Fibroblast of lung (primary cell): ENCODE measurements around the gene SURF4. TPM values are rescaled to one million over a fixed set of nuclear protein-coding genes. Genes with fewer than 3 reads are reported as not detected.
A peak's percentile ranks its signal among the peaks of the same experiment; 100 is the strongest.

Experiments used
- DNase-seq, 2 donors: peaks; one replicate each; pipeline versions ENCODE4 v3.0.0 to v3.0.0-alpha.2; 2010; ENCODE audit warnings: low read depth in 2 of 2
- H2AFZ ChIP-seq: 2 replicates; pipeline ENCODE4 v1.5.1; 2012; ENCODE audit warnings: low read length, control low read depth, inconsistent platforms
- H3K27ac ChIP-seq: 2 replicates; pipeline ENCODE4 v1.5.1; 2011; ENCODE audit warnings: low read length, control low read depth; ENCODE audit not compliant: insufficient read depth
- H3K27me3 ChIP-seq: 2 replicates; pipeline ENCODE4 v1.5.1; 2011; ENCODE audit warnings: mild to moderate bottlenecking, low read length; ENCODE audit not compliant: control insufficient read depth, insufficient read depth
- H3K36me3 ChIP-seq: 2 replicates; pipeline ENCODE4 v1.5.1; 2011; ENCODE audit warnings: low read length; ENCODE audit not compliant: control insufficient read depth, insufficient read depth
- H3K4me1 ChIP-seq: 2 replicates; pipeline ENCODE4 v1.5.1; 2011; ENCODE audit warnings: low read length; ENCODE audit not compliant: control insufficient read depth, insufficient read depth; ENCODE audit errors: extremely low read depth
- H3K4me2 ChIP-seq: 2 replicates; pipeline ENCODE4 v1.5.1; 2011; ENCODE audit warnings: low read length, control low read depth; ENCODE audit not compliant: insufficient read depth; ENCODE audit errors: extremely low read depth
- H3K4me3 ChIP-seq, 4 experiments: fragments of 200-600 bp in 1 of 4; sonication (generic) in 1 of 4; replicated peaks in 1 of 4; 2 replicates each; pipeline ENCODE4 v1.5.1; 2011 to 2016; ENCODE audit warnings: low read length in 4 of 4, low read depth in 3 of 4, mild to moderate bottlenecking in 3 of 4, control low read depth in 2 of 4, inconsistent platforms in 1 of 4, mixed read lengths in 1 of 4; ENCODE audit not compliant: insufficient read depth in 1 of 4; ENCODE audit errors: control extremely low read depth in 1 of 4
- H3K79me2 ChIP-seq: 2 replicates; pipeline ENCODE4 v1.5.1; 2012; ENCODE audit warnings: mild to moderate bottlenecking, low read length, inconsistent platforms; ENCODE audit not compliant: control insufficient read depth, insufficient read depth
- H3K9ac ChIP-seq: 2 replicates; pipeline ENCODE4 v1.5.1; 2011; ENCODE audit warnings: mild to moderate bottlenecking, low read length, control low read depth; ENCODE audit not compliant: insufficient read depth
- H3K9me3 ChIP-seq: 2 replicates; pipeline ENCODE4 v1.5.1; 2012; ENCODE audit warnings: low read depth, low read length; ENCODE audit not compliant: control insufficient read depth, insufficient read depth
- H4K20me1 ChIP-seq: 2 replicates; pipeline ENCODE4 v1.5.1; 2011; ENCODE audit warnings: low read length; ENCODE audit not compliant: control insufficient read depth, insufficient read depth; ENCODE audit errors: extremely low read depth
- EZH2 ChIP-seq: IDR thresholded peaks from 2 replicates; pipeline ENCODE4 v1.5.1; 2012; ENCODE audit warnings: low read length, control low read depth, mild to moderate bottlenecking; ENCODE audit errors: missing control alignments
- polyA plus RNA-seq, 2 donors: library from polyadenylated mRNA; depleted of rRNA in 1 of 2; stranded (reverse) in 1 of 2; unstranded in 1 of 2; fragments of >200 nt; gene quantifications; 2 replicates each; pipeline ENCODE4 v1.2.1, GENCODE V29; 2011 to 2012; ENCODE audit warnings: missing spikeins in 1 of 2
- total RNA-seq: library from RNA; depleted of rRNA; stranded (reverse); fragments of >200 nt; gene quantifications from 2 replicates; pipeline ENCODE4 v1.2.1, GENCODE V29; 2014
- TF ChIP-seq, protein P1 (sequence below), 2 donors: IDR thresholded peaks in 1 of 2; conservative IDR thresholded peaks in 1 of 2; 1 replicate in 1 of 2; 2 replicates in 1 of 2; pipeline ENCODE4 v1.5.1; 2011 to 2012; ENCODE audit warnings: low read length in 2 of 2, control low read depth in 1 of 2, inconsistent platforms in 1 of 2, low read depth in 1 of 2, mild to moderate bottlenecking in 1 of 2

The SURF4 gene
- total and polyA plus RNA-seq, 2 donors (not counting 1 experiment from before 2014, with no cell fraction given): 338 to 358 TPM

DNA sequence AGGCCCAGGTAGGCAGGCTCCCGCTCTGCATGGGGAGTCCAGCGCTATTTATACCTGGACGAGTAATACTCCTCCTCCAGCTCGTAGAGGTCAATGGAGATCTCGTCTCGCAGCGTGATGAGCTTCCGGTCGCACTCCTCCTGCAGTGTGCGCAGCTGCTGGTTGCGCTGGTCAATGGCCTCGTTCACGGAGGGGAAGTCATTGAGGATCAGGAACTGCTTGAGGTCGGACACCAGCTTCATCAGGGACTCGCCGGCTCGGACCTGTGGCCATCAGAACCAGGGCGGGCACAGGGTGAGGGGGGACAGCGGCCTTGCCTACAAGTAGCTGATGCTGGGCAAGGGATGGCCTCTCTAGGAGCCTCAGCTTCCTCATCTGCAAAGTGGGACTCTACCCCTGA, 31.8 kb downstream of the SURF4 start:
- no peak overlapping the region for H3K27ac ChIP-seq
- H4K20me1 ChIP-seq: no peaks in the 10 kb centered on the region
- no peak overlapping the region for H3K4me2 ChIP-seq
- no peak for TF ChIP-seq EZH2
- TF ChIP-seq, protein P1, sequence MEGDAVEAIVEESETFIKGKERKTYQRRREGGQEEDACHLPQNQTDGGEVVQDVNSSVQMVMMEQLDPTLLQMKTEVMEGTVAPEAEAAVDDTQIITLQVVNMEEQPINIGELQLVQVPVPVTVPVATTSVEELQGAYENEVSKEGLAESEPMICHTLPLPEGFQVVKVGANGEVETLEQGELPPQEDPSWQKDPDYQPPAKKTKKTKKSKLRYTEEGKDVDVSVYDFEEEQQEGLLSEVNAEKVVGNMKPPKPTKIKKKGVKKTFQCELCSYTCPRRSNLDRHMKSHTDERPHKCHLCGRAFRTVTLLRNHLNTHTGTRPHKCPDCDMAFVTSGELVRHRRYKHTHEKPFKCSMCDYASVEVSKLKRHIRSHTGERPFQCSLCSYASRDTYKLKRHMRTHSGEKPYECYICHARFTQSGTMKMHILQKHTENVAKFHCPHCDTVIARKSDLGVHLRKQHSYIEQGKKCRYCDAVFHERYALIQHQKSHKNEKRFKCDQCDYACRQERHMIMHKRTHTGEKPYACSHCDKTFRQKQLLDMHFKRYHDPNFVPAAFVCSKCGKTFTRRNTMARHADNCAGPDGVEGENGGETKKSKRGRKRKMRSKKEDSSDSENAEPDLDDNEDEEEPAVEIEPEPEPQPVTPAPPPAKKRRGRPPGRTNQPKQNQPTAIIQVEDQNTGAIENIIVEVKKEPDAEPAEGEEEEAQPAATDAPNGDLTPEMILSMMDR (conservative IDR thresholded peaks at IDR 0.05 in 1 of 2, IDR thresholded peaks at IDR 0.05 in 1 of 2; ENCODE audit: low read depth in 1 of 2, low read length in 2 of 2): no peak
- no peak overlapping the region for H3K9ac ChIP-seq
- no peak for DNase-seq
- peaks cover 35% of the 10 kb centered on the region for H3K36me3 ChIP-seq
- H3K9me3 ChIP-seq: no peaks in the 10 kb centered on the region
- H3K79me2 ChIP-seq: peaks cover 28% of the 10 kb centered on the region
- peaks cover 6% of the 10 kb centered on the region for H3K4me1 ChIP-seq
- no peaks in the 10 kb centered on the region for H3K27me3 ChIP-seq
- H3K4me3 ChIP-seq: no peak overlapping the region
- no peak overlapping the region for H2AFZ ChIP-seq

DNA sequence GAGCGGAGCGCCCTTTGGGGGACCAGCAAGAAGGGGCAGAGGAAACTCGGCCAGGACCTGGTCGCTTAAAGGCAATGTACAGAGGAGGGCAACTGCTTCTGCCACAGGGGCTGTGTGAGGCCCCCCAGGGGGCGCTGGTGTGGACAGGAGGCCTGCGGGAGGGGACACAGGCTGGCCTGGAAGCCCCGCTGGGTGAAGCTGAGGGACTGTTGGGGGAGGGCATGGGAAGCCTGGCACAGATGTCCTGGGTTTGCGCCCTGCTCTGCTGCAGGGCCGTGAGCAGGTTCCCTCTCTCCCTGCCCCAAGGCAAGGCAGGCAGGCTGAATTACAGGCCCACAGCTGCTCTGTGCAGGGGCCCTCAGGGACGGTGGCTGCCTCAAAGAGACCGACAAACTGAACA, 33.3 kb downstream of the SURF4 start:
- Histone ChIP-seq H3K27ac (no peak overlapping the region), H3K4me2 (no peak overlapping the region), H3K4me3 (no peak overlapping the region), H3K4me1 (peaks cover 6% of the 10 kb centered on the region), H2AFZ (no peak overlapping the region), H3K9me3 (no peaks in the 10 kb centered on the region), H3K27me3 (no peaks in the 10 kb centered on the region), H3K36me3 (peaks cover 33% of the 10 kb centered on the region), H4K20me1 (no peaks in the 10 kb centered on the region), H3K9ac (no peak overlapping the region), H3K79me2 (peaks cover 18% of the 10 kb centered on the region)
- TF ChIP-seq, protein P1 (conservative IDR thresholded peaks at IDR 0.05 in 1 of 2, IDR thresholded peaks at IDR 0.05 in 1 of 2; ENCODE audit: low read depth in 1 of 2, low read length in 2 of 2): peak in 1 of 2 donors; percentile 23
- no peak for TF ChIP-seq EZH2
- no peak for DNase-seq

DNA sequence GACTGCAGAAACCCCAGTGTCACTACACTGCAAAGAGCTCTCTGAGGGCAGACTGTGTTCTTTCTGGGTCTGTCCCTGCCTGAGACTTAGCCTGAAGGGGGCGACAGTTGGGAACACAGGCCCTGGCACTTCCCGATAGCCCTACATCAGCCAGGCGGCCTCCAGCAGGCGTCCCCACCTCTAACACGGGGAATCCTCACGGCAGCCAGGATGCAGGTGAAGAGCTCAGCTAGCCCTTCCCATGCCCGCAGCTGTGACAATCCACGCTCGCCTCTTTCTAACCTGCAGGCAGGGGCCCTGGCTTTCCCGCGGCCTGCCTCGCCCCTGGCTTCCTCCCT, 33.8 kb downstream of the SURF4 start:
- Histone ChIP-seq H3K9ac (no peak overlapping the region), H3K9me3 (no peaks in the 10 kb centered on the region), H3K4me1 (peaks cover 6% of the 10 kb centered on the region), H3K27me3 (no peaks in the 10 kb centered on the region), H3K4me3 (no peak overlapping the region), H3K27ac (no peak overlapping the region), H3K36me3 (peaks cover 33% of the 10 kb centered on the region), H4K20me1 (no peaks in the 10 kb centered on the region), H3K79me2 (peaks cover 16% of the 10 kb centered on the region), H2AFZ (no peak overlapping the region), H3K4me2 (no peak overlapping the region)
- TF ChIP-seq, protein P1 (conservative IDR thresholded peaks at IDR 0.05 in 1 of 2, IDR thresholded peaks at IDR 0.05 in 1 of 2; ENCODE audit: low read depth in 1 of 2, low read length in 2 of 2): peak in 1 of 2 donors; percentile 26
- no peak for TF ChIP-seq EZH2
- no peak for DNase-seq
